ENCODE results near the gene MYOF. TPM values are rescaled to one million over a fixed set of nuclear protein-coding genes. Genes with fewer than 3 reads are reported as not detected.

The MYOF gene
- total and polyA plus RNA-seq, 8 donors, result 5.0 to 111 (median 36.0) TPM

DNA sequence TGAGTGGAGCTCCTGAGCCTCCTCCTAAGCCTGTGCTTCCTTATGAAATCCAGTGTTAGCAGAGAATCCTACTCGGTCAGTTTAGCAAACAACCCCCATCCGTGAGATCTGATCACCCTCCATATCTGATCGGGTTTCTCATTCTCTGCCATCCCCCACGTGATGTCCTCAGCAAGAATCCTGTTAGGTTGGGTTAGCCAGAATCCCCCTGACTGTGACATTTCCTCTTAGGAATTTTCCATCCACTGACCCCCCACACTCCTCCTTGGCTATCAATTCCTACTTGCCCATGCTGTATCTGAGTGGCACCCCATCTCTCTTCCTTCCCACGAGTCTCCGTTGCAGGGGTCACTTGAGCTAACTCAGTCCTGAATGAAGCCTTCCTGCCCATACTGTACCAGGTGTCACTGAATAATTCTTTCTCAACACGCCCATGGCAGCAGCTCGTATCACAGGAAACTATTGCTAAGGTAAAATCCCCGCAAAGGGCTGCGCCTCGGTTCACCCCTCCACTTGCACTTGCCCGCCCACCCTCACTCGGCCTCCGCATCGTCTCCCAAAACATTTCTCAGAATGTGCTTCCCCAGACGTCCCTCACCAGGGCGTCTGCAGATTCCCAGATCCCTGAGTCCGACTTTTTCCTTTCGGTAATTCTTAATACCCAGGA lies 44.1 kb downstream of the MYOF start:
- H3K27ac ChIP-seq, result peak overlapping the region; percentile 85 to 97 (median 93)
- peaks cover 45 to 98% (median 87%) of the 10 kb centered on the region in 4 donors for H3K4me1 ChIP-seq
- H3K27me3 ChIP-seq, result no peaks in the 10 kb centered on the region
- H3K9me3 ChIP-seq, result no peaks in the 10 kb centered on the region
- TF ChIP-seq, protein P1, sequence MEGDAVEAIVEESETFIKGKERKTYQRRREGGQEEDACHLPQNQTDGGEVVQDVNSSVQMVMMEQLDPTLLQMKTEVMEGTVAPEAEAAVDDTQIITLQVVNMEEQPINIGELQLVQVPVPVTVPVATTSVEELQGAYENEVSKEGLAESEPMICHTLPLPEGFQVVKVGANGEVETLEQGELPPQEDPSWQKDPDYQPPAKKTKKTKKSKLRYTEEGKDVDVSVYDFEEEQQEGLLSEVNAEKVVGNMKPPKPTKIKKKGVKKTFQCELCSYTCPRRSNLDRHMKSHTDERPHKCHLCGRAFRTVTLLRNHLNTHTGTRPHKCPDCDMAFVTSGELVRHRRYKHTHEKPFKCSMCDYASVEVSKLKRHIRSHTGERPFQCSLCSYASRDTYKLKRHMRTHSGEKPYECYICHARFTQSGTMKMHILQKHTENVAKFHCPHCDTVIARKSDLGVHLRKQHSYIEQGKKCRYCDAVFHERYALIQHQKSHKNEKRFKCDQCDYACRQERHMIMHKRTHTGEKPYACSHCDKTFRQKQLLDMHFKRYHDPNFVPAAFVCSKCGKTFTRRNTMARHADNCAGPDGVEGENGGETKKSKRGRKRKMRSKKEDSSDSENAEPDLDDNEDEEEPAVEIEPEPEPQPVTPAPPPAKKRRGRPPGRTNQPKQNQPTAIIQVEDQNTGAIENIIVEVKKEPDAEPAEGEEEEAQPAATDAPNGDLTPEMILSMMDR (IDR thresholded peaks at IDR 0.05), result no peak
- TF ChIP-seq EP300 (IDR thresholded peaks at IDR 0.05) (no peak), POLR2A (IDR thresholded peaks at IDR 0.05) (no peak), POLR2AphosphoS5 (IDR thresholded peaks at IDR 0.05) (no peak)
- peak in 1 of 2 donors; percentile 71 for DNase-seq
- 62 to 67% (median 64%) methylated on average over 19 of the region's 19 CpGs for WGBS, 5 donors
- H3K4me3 ChIP-seq, result no peak overlapping the region
- H3K36me3 ChIP-seq, result no peaks in the 10 kb centered on the region
- intact Hi-C loops (cut with DNase I; ENCODE audit: low total_unique reads), result no loop called here

DNA sequence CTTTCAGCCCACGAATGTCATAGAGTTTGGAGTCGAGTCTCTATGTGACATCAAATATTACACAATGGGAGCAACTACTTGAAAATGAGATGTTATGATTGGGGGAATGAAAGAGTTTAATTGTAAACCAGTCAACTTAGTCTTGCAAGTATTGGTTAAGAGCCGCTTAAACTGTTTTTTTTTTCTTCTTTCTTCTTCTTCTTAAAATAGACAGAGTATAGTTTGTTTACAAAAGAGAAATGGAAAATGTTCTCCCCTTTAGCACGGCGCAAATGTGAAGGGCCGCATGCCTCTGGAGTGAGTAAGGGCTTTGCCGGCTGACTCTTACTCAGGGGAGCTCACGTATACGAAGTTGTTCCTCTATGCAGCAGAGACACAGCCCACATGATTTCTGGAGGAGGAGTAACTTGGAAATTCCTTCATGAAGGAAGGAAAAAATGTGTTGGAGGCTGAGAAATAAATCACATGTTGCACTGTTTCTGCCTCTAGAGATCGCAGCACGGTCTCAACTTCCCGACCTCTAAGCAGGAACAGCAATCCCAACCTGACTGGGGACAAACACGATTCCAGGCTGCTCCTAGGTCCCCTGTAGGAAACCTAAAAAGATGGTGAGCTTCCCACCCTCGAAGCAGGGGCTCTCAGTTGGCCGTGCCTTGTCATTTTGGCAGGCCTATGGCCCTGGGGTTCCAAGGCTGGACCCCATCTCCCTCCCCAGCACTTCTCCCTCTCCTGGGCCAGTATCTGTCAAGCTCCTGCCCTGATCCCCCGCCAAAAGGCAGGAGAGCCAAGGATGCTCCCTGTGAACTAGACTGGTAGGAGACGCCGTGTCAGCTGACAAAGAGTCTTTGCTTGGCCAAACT lies 44.8 kb downstream of the MYOF start:
- Histone ChIP-seq H3K36me3 (no peaks in the 10 kb centered on the region), H3K4me1 (peaks cover 39 to 98% (median 85%) of the 10 kb centered on the region in 4 donors), H3K27ac (peak overlapping the region; percentile 85 to 97 (median 93)), H3K9me3 (no peaks in the 10 kb centered on the region), H3K4me3 (no peak overlapping the region), H3K27me3 (no peaks in the 10 kb centered on the region)
- TF ChIP-seq POLR2A (IDR thresholded peaks at IDR 0.05), result peak in 1 of 4 donors; percentile 12
- peak; percentile 80 to 93 (median 92) for TF ChIP-seq POLR2AphosphoS5 (IDR thresholded peaks at IDR 0.05)
- peak; percentile 73 for TF ChIP-seq EP300 (IDR thresholded peaks at IDR 0.05)
- TF ChIP-seq, protein P1 (IDR thresholded peaks at IDR 0.05), result no peak
- intact Hi-C loops (cut with DNase I; ENCODE audit: low total_unique reads), result no loop called here
- peak; percentile 67 to 96 for DNase-seq
- 23 to 34% (median 27%) methylated on average over 17 to 18 of the region's 18 CpGs for WGBS, 5 donors

DNA sequence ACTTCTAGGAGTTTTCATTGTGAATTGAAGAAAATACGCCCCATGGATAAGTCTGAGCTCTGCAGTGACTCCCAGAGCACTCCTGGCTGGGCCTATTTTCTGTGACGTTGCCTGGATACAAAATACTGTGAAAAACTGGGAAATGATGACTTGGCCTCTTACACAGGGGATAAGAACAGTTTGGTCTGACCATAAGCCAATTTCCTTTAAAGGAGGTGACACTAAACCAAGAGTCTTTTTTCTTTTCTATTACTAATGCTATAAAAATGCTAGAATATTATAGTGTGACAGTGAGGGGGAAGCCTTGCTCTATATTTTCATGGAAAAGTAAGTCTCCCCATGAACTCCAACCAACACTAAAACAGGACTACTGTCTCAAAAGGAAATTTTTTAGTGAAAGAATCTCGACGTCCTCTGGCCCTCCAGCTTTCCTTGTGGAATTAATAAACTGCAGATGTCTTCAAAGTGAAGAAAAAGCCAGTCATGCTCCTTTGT lies 45.5 kb downstream of the MYOF start:
- TF ChIP-seq POLR2AphosphoS5 (IDR thresholded peaks at IDR 0.05), result peak in 1 of 3 donors; percentile 59
- TF ChIP-seq, protein P1 (IDR thresholded peaks at IDR 0.05), result no peak
- TF ChIP-seq EP300 (IDR thresholded peaks at IDR 0.05), result peak; percentile 28
- TF ChIP-seq POLR2A (IDR thresholded peaks at IDR 0.05), result no peak
- intact Hi-C loops (cut with DNase I; ENCODE audit: low total_unique reads), result no loop called here
- H3K9me3 ChIP-seq, result no peaks in the 10 kb centered on the region
- no peaks in the 10 kb centered on the region for H3K27me3 ChIP-seq
- H3K36me3 ChIP-seq, result no peaks in the 10 kb centered on the region
- 28 to 49% (median 41%) methylated on average over 4 of the region's 4 CpGs for WGBS, 5 donors
- H3K4me1 ChIP-seq, result peaks cover 36 to 93% (median 80%) of the 10 kb centered on the region in 4 donors
- H3K4me3 ChIP-seq, result no peak overlapping the region
- peak in 1 of 2 donors; percentile 93 for DNase-seq
- H3K27ac ChIP-seq, result peak overlapping the region; percentile 53 to 97 (median 93)

Data from stomach (tissue), 9 donors.